Measurements from ENCODE around the gene OBSCN.

OBSCN gene

DNA sequence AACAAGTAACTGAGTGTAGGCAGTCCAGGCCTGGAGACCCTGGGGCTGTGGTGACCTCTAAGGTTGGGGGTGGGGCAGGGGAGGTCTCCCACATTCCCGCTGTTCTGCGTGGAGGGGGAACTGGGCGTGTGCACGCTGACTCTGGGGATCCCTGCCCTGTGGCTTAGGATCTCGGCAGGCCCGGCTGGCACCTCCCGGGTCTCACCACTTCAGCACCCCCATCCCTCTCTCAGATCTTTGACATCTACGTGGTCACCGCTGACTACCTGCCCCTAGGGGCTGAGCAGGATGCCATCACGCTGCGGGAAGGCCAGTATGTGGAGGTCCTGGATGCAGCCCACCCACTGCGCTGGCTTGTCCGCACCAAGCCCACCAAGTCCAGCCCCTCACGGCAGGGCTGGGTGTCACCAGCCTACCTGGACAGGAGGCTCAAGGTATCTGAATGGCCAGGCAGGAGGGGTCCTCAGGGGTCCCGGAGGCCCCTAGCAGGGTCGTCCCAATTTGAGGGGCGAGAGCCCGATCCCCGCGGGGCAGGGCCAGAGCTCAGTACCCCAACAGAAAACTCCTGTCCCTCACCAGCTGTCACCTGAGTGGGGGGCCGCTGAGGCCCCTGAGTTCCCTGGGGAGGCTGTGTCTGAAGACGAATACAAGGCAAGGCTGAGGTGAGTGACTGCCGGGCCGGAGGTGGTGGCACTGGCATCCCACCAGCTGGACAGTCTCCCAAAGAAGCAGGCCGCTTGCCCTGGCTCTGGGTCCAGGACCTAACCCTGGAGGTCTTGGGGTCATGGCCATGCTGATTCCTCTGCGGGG is 130.1 kb downstream of the OBSCN start:
- no peak for DNase-seq (ENCODE audit: low read depth in 4 of 4, low spot score in 1 of 4)

DNA sequence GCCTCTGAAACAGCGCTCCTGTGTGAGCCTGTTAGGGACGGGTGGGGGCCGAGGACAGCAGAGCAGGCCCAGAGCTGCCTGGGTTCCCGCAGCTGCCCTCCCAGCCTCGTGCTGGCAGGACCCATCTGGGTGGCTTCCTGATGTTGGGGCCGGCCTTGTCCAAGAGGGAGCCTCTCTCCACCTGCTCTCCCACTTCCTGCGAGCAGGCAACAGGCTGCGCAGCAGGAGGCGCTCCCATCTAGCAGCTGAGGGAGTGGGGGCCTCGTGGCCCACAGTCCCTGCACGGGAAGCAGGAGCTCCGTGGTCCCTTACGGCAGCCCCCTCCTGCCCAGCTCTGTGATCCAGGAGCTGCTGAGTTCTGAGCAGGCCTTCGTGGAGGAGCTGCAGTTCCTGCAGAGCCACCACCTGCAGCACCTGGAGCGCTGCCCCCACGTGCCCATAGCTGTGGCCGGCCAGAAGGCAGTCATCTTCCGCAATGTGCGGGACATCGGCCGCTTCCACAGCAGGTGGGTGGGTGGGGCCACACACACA is 130.7 kb downstream of the OBSCN start:
- no peak for DNase-seq (ENCODE audit: low read depth in 4 of 4, low spot score in 1 of 4)

DNA sequence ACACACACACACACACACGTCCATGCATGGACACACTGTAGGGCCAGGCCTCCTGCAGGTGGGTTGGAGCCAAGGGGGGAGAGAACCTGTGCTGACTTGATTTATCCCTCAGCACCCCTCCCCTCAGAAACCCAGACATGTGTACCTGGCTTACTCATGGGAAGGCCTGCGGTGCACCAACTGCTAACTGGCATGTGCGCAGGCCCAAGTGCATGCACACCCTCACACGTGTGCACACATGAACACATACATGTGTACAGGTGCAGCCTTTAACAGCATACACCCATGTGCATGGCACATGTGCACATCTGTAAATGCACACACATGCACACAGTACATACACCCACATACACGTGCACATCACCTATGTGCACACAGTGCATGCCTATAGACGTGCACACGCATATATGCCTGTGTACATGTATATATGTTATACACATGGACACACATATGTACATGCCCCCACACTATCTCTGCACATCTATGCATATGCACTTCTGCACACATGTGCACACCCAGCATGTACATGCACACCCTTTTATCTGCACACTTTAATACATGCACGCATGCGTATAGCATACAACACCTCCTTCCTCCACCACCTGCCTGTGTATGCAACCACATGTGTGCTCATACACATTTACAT is 131.3 kb downstream of the OBSCN start:
- no peak for DNase-seq (ENCODE audit: low read depth in 4 of 4, low spot score in 1 of 4)

DNA sequence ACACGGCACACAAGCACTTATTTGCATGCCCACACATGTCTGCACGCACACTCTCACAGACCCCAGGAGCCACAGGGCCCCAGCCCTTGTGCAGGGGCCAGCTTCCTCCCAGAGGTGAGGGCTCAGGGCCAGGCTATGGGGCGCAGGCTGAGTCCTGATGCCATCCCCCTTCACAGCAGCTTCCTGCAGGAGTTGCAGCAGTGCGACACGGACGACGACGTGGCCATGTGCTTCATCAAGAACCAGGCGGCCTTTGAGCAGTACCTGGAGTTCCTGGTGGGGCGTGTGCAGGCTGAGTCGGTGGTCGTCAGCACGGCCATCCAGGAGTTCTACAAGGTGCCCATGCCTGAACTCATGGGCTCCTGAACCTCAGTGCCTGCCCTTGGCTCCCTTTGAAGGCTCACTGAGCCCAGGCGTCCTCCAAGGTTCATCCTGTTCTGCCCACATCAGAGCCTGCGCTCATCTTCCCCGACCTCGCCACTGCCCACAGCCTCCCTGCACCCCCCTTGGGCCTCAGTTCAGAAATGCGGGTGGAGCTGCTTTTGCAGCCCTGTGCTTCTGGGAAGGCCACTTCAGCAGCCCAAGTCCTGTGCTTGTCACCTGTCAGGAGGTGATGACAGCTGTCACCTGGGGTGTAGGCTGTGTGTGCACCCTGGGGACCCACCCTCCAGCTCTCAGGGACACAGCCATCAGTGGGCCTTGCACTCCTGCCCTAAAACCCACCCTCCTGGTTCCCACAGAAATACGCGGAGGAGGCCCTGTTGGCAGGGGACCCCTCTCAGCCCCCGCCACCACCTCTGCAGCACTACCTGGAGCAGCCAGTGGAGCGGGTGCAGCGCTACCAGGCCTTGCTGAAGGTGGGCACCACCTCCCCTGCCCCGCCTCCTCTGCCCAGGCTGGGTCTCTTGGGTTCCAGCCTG is 132.2 kb downstream of the OBSCN start:
- DNase-seq (ENCODE audit: low read depth in 4 of 4, low spot score in 1 of 4), result no peak

DNA sequence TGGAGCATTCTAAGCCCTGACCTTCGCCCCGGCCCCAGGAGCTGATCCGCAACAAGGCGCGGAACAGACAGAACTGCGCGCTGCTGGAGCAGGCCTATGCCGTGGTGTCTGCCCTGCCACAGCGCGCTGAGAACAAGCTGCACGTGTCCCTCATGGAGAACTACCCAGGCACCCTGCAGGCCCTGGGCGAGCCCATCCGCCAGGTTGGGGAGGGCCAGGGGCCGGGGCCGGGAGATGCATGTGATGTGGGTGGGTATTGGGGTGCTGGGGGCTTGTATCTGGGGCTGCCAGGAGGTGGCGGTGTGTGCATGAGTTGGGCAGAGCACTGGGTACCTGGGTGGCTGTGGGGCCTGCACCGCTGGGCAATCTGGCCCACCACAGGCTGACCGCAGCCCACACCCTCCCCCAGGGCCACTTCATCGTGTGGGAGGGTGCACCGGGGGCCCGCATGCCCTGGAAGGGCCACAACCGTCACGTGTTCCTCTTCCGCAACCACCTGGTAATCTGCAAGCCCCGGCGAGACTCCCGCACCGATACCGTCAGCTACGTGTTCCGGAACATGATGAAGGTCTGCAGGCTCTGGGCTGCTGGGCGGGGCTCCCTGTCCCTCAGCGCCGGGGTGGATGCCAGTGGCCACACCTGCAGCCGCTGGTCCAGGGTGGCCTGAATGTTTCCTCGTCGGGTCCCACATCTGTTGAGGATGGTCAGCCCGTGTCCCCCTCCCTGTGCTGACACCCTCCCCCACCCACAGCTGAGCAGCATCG is 133.0 kb downstream of the OBSCN start:
- no peak for DNase-seq (ENCODE audit: low read depth in 4 of 4, low spot score in 1 of 4)

DNA sequence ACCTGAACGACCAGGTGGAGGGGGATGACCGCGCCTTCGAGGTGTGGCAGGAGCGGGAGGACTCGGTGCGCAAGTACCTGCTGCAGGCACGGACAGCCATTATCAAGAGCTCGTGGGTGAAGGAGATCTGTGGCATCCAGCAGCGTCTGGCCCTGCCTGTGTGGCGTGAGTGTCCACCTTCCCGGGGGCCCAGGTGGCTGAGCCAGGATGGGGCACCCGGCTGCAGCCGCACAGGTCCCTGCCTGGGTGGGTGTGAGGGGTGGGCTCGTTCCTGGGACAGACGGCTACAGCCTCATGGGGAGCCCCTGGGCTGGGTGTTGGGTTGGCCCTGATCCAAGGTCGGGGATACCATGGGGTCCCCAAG is 133.6 kb downstream of the OBSCN start:
- no peak for DNase-seq (ENCODE audit: low read depth in 4 of 4, low spot score in 1 of 4)

DNA sequence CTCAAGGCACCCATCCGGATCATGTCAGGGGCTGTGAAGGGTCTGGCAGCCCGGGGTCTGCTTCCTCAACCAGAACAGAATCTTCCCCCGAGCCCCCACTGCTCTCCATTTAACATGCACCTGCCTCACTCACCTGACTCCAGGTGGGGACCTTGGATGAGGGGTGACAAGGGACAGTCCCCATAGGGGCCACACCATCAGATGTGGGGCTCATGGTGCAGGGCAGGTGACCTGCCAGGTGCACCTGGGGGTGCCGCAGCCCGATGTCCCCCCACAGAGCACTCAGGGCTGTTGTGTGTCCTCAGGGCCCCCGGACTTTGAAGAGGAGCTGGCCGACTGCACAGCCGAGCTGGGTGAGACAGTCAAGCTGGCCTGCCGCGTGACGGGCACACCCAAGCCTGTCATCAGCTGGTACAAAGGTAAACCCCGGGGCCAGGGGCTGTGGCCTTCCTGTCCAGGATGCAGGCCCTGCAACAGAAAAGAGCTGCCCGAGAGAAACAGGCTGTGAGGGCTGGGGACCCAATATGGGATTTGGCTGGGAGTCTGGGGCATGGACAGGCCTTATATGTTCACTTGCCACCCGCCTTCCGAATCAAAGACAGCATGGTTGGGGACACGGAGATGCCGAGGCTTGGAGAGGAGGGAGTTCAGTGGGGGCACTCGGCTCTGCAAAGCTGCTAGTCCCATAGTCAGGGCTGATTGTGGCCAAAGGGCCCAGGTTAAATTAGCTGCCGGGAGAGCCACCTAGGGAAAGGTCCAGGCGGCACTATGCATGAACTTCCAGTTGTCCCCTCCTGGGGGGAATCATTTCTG is 134.2 kb downstream of the OBSCN start:
- no peak for DNase-seq (ENCODE audit: low read depth in 4 of 4, low spot score in 1 of 4)

DNA sequence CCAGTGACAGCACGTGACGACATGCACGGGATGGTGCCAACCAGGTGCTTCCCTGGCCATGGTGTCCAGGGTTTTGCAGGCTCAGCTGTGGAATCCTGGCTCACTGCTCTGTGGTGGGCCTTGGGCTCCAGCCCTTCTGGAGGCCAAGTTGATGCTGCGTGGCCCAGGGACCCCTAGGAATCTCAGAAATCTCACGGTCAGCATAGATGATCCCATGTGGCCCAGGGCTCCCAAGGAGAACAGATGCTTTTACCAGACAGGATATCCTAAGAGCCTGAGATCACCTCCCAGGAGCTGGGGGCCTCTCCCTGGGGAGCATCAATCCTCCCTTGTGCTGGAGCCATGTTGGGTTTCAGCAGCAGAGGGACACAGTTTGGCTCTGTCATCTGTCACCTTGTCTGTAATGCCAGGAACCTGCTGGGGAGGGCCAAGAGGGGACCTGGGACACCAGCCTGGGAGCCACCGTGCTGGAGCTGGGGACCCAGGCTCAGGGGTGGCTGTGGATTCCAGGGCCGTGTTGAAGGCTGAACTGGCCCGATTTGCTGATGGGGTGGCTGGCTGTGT is 134.9 kb downstream of the OBSCN start:
- no peak for DNase-seq (ENCODE audit: low read depth in 4 of 4, low spot score in 1 of 4)

DNA sequence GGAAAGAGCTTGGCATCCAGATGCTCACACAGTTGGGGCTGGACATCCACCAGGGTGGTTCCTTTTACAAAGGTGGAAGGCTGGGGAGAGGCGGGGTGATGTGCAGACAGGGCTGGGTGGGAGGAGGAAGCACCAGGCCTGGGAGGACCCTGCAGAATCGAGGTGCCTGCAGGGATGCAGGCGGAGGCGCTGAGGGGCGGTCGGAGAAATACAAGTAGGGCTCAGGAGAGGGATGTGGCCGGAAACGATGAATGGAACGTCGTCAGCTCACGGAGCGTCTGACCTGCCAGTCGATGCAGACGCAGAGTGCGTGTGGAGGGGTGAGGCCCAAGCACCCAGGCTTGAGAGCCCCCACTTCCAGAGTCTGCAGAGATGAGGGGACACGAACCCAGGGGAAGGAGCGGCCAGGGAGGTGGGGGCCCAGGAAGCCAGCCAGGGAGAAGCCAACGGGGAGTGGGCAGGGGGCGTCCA is 135.4 kb downstream of the OBSCN start:
- no peak for DNase-seq (ENCODE audit: low read depth in 4 of 4, low spot score in 1 of 4)

DNA sequence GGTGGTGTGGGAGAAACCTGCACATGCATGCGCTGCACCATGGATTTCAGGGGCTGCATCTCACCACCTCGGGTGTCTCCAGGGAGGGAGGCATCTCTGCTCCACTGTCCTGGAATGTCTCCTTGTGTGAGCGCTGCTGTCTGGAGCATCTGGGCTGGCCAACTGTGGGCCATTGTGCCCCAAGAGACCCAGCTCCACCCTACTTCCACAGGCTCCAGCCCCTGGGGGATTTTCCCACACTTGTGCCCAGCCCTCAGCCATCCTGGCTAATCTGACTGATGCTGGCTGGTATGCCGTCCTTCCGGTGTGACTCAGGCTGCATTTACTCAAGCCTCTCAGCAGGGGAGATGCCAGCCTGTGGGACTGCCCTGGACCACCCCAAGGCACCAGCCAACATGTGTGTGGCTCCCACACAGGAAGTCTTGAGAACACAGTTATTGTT is 136.8 kb downstream of the OBSCN start:
- DNase-seq (ENCODE audit: low read depth in 4 of 4, low spot score in 1 of 4), result no peak

DNA sequence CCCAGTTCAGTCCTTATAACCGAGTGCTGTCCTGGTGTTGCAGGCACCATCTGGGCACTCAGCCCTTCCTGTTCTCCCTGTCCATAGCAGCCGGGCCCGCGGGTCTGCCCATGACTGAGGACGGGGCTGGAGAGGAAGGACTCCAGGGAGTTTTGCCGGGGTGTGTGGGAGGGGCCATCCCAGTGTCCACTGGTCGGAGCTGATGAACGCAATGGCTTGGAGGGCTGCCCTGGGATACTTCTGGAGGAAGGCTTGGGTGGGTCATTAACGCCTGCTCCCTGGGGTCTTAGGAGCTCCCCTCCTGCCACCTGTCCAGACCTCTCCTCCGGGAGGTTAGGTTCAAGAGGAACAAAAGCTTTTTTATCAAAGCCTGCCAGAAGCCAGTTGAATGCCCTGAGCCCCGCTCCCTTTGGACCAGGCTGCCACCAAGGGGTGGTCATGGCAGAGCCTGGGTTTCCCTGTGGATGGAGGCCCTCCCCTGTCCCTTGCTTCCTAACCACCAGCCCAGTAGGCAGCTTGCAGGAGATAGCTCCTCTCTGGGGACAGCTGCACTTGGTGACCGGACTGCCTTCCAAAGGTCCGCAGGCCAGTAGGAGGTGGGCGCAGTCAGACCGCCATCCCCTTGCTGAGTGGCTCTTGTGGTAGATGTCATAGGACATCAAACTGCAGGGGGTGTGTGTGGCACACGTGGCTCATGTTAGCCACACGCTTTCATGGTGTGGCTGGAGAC is 137.5 kb downstream of the OBSCN start:
- DNase-seq (ENCODE audit: low read depth in 4 of 4, low spot score in 1 of 4), result no peak

DNA sequence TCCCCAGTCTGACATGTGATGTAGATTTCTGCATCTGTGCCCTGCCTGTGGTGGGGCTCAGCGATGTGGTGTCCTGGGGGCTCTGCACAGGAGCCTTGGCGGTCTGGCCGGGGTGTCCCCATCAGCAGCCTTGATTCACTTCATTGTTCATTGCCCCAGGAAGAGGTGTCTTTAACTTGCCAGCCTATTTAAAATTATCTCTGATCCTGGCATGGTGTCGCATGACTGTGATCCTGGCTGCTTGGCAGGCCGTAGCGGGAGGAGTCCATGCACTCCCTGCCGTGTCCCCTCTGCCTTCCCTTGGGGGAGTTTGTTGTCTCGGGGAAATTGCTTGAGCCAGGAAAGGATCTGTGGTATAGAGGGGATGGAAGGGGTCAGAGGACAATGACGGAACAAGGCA is 138.9 kb downstream of the OBSCN start:
- DNase-seq (ENCODE audit: low read depth in 4 of 4, low spot score in 1 of 4), result no peak

DNA sequence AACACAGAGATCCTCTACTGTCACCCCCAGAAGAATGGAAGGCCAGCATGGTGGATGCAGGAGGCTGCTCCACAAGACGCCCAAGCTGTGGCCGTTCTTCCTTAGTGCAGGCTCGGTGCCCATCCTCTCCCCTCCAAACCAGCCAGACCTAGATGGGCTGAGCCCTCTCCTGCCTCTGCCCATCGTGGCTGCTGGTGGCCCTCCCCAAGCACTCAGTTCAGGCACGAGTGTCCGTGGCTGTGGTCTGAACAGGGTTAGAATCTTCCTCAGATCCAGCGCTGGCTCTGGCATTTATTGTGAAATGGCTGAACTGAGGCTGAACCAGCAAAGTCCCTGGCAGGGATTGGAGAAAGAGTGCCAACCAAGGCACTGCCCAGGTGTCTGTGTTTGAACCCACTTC is 139.3 kb downstream of the OBSCN start:
- DNase-seq (ENCODE audit: low read depth in 4 of 4, low spot score in 1 of 4), result no peak

DNA sequence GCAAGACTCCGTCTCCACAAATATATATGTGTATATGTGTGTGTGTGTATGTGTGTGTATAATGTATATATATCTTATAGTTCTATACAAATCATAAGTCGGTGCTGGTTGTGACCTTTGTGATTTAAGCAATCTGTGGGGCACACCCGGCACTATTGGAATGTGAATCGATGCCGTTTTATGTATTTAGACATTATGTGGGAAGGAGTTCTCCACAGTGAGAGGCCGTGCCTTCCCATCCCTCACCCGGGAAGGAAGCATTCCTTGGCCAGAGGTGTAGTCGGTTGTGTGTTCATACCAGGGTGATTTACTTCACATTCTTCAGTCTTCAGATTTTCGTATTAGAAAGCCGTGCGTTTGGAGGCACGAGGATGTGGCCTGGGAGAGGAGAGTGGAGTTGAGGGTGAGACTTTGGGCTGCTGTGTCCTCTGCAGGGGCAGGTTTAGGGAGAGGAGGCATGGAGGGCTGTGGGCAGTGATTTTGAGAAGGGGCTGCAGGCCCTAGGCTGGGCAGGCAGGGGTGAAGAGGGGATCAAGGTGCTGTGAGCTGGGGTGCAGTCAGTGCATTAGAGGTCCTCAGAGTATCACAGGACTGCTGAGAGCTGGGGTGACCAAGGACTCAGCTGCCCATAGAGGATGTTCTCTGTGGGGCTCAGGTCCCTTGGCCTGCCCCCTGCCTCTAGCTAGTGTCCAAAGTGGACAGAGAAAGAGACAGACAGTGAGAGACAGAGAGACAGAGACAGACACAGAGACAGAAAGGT is 141.0 kb downstream of the OBSCN start:
- DNase-seq (ENCODE audit: low read depth in 4 of 4, low spot score in 1 of 4), result no peak

DNA sequence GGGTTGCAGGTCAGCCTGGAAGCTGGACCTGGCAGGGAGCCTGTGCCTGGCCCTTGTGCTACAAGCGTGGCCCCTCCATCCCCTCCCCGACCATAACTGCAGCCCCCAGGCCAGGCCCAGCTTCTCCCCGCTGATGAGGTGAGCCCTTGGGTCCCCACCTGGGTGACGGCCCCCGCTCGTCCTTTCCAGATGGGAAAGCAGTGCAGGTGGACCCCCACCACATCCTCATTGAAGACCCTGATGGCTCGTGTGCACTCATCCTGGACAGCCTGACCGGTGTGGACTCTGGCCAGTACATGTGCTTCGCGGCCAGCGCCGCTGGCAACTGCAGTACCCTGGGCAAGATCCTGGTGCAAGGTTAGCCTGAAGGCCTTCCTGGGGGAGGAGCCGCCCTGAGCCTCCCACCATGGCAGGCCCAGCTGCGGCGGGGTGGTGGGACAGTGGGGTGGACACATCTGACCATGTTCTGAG is 141.9 kb downstream of the OBSCN start:
- no peak for DNase-seq (ENCODE audit: low read depth in 4 of 4, low spot score in 1 of 4)

DNA sequence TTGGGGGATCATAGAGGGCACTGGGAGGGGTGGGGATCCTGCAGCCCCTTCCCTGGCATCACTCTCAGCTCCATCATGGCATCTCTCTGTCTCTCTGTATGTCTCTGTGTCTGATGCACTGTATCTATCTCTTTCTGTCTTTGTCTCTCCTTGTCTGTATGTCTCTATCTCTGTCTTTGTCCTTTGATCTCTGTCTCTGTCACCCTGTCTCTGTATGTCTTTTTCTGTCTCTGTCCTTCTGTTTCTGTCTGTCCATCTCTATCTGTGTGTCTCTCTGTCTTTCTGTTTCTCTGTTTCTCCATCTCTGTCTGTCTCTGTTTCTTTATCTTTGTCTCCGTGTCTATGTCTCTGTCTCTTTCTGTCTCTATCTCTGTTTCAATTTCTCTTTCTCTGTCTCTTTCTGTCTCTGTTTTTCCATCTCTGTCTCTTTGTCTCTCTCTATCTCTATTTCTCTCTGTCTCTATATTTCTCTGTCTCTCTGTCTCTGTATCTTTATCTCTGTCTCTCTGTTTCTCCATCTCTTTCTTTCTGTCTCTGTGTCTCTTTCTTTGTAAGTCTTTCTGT is 142.4 kb downstream of the OBSCN start:
- no peak for DNase-seq (ENCODE audit: low read depth in 4 of 4, low spot score in 1 of 4)

All from stimulated activated CD4-positive, alpha-beta T cell treated with anti-CD3 and anti-CD28 coated beads, Interleukin-1b, Interleukin-23, amount 100 ng/mL, for 24 hours (primary cell).